ENCODE measurements around the gene MUS81. TPM values are rescaled to one million over a fixed set of nuclear protein-coding genes. Genes with fewer than 3 reads are reported as not detected.

Gene MUS81
- total and polyA plus RNA-seq, 2 donors (not counting 3 experiments of a cell fraction or from before 2014, with no cell fraction given) = 57.9 to 76.9 TPM

DNA sequence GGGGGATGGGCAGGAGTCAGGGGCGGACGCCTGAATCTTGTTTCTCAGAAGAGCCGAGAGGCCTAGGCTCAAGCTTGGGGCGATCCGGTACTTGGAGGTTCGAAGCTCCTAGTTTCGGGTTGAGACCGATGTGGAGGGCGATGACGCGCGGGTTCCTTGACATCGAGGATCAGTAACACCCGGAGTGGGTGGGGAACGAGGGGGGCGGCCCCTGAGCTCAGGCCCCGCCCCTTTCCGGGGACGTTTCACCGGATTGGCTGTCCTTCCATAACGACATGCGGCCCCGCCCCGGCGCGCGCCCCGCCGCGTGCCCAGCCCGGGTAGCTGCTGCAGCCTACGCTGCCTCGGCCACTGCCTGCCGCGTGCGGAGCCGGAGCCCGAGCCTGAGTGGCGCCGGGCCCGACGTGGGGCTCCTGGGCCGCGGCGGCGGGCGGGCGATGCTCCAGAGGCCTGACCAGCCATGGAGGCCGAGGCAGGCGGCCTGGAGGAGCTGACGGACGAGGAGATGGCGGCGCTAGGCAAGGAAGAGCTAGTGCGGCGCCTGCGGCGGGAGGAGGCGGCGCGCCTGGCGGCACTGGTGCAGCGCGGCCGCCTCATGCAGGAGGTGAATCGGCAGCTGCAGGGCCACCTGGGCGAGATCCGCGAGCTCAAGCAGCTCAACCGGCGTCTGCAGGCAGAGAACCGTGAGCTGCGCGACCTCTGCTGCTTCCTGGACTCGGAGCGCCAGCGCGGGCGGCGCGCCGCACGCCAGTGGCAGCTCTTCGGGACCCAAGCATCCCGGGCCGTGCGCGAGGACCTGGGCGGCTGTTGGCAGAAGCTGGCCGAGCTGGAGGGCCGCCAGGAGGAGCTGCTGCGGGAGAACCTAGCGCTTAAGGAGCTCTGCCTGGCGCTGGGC lies 30.3 kb downstream of the MUS81 start, which contains the start of gene CCDC85B:
Gene CCDC85B, plus strand, starts transcription at position 350 of the 895 bp plus-strand sequence. Its CDS starts 111 bp downstream, at position 461.
- H3K9me1 ChIP-seq (replicated peaks; ENCODE audit: control insufficient read depth, extremely low read depth, insufficient read depth, low read length) = no peaks in the 10 kb centered on the region
- no peaks in the 10 kb centered on the region for H3K9me3 ChIP-seq (replicated peaks; ENCODE audit: control insufficient read depth, insufficient read depth, low read length)
- peaks cover 4 to 6% of the 10 kb centered on the region in 2 experiments for H3K36me3 ChIP-seq (ENCODE audit: control insufficient read depth in 2 of 2, extremely low read depth in 1 of 2, insufficient read depth in 2 of 2, low read length in 2 of 2)
- BruUV-seq (replicated peaks) = no TSS peak
- TF ChIP-seq JUN (IDR thresholded peaks at IDR 0.05; ENCODE audit: borderline replicate concordance, insufficient read depth, insufficient read length, low read depth) (no peak), FOS (IDR thresholded peaks at IDR 0.05; ENCODE audit: borderline replicate concordance, insufficient read depth, low read length) (no peak), CTCF (IDR thresholded peaks at IDR 0.05; ENCODE audit: extremely low read depth in 1 of 2, insufficient read depth in 1 of 2, low read depth in 1 of 2, low read length in 2 of 2) (peak in 1 of 2 donors; percentile 11), MYC (IDR thresholded peaks at IDR 0.05; ENCODE audit: low read depth, low read length) (peak; percentile 38), EZH2 (IDR thresholded peaks at IDR 0.05; ENCODE audit: borderline replicate concordance, low read depth, low read length, severe bottlenecking) (no peak), POLR2AphosphoS5 (IDR thresholded peaks at IDR 0.05; ENCODE audit: insufficient read depth, low read depth, low read length) (peak; percentile 99), POLR2A (IDR thresholded peaks at IDR 0.05; ENCODE audit: low read depth, low read length) (peak; percentile 96), GATA2 (IDR thresholded peaks at IDR 0.05; ENCODE audit: insufficient read depth, insufficient read length, low read depth, low read length) (no peak)
- TF ChIP-seq, protein P1, sequence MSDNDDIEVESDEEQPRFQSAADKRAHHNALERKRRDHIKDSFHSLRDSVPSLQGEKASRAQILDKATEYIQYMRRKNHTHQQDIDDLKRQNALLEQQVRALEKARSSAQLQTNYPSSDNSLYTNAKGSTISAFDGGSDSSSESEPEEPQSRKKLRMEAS (IDR thresholded peaks at IDR 0.05; ENCODE audit: insufficient read depth, insufficient read length) = peak; percentile 15
- ChIA-PET POLR2A (interaction anchor here (0.5 to 6.7 kb wide), 11 partner anchors 10 to 1051 kb away, joined by 3 to 67 read pairs (median 4); partner anchors contain the start of genes BANF1, C11orf68, CFL1 and EIF1AD), CTCF (interaction anchor here (0.7 to 6.7 kb wide), 18 partner anchors 9 to 178 kb away, joined by 3 to 75 read pairs (median 5); partner anchors contain the start of genes AP5B1, C11orf68, CFL1 and FOSL1)
- peak within 1 kb of the TSS; percentile 99 for H3K27ac ChIP-seq (ENCODE audit: insufficient read depth, low read depth, low read length)
- DNase-seq (ENCODE audit: low read depth, low spot score) = peak; percentile 96
- dilution Hi-C loops (cut with MboI; ENCODE audit: extremely low pct_ligation_motif_present, low sequenced_read_pairs) = no loop called here
- no peak within 1 kb of the TSS for H2AFZ ChIP-seq (ENCODE audit: low read depth, low read length)
- FAIRE-seq = peak; percentile 81
- H3K27me3 ChIP-seq (ENCODE audit: control insufficient read depth in 2 of 2, insufficient read depth in 2 of 2, low read length in 2 of 2) = no peaks in the 10 kb centered on the region
- H3K79me2 ChIP-seq (ENCODE audit: control insufficient read depth, insufficient read depth, low read length) = peaks cover 56% of the 10 kb centered on the region
- peak within 1 kb of the TSS; percentile 56 to 92 (median 78) for H3K4me3 ChIP-seq (replicated peaks in 1 of 3; ENCODE audit: insufficient read depth in 1 of 3, low read depth in 1 of 3, low read length in 3 of 3)
- intact Hi-C loops (cut with micrococcal nuclease) = loop anchor here (1.0 kb wide), 2 partner anchors 9 to 71 kb away; partner anchors contain the start of gene SART1
- H3K4me2 ChIP-seq (ENCODE audit: insufficient read depth, low read length) = peak within 1 kb of the TSS; percentile 88
- peaks cover 60% of the 10 kb centered on the region for H3K4me1 ChIP-seq (ENCODE audit: control insufficient read depth, extremely low read depth, insufficient read depth, low read length)
- H3K9ac ChIP-seq (replicated peaks; ENCODE audit: extremely low read depth, insufficient read depth, low read length) = peak within 1 kb of the TSS; percentile 98
- H4K20me1 ChIP-seq (replicated peaks; ENCODE audit: control insufficient read depth, extremely low read depth, insufficient read depth, low read length) = no peaks in the 10 kb centered on the region

Measured in endothelial cell of umbilical vein (primary cell).